Fibroblast of lung (primary cell): ENCODE data around the gene ECSCR.

Source experiments
- CTCF ChIP-seq, 2 donors: IDR thresholded peaks in 1 of 2; conservative IDR thresholded peaks in 1 of 2; 1 replicate in 1 of 2; 2 replicates in 1 of 2; pipeline ENCODE4 v1.5.1; 2011 to 2012; ENCODE audit warnings: low read length in 2 of 2, control low read depth in 1 of 2, inconsistent platforms in 1 of 2, low read depth in 1 of 2, mild to moderate bottlenecking in 1 of 2
- EZH2 ChIP-seq: IDR thresholded peaks from 2 replicates; pipeline ENCODE4 v1.5.1; 2012; ENCODE audit warnings: low read length, control low read depth, mild to moderate bottlenecking; ENCODE audit errors: missing control alignments

DNA sequence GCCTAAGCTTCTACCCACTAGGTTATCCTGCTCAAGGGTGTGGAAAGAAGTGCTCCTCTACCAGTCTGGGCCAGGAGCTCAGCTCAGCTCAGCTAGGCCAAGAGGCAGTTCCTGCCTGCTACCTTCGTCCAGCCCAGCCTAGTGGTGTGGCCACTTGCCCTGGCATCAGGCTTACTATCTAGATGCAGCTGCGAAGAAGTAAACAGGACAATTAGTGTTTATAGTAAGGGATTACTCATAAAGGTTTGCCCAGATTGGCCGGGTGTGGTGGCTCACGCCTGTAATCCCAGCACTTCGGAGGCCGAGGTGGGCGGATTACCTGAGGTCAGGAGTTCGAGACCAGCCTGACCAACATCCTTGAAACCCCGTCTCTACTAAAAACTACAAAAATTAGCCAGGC, 45.9 kb downstream of the ECSCR start:
- TF ChIP-seq CTCF (conservative IDR thresholded peaks at IDR 0.05 in 1 of 2, IDR thresholded peaks at IDR 0.05 in 1 of 2; ENCODE audit: low read depth in 1 of 2, low read length in 2 of 2) = no peak
- no peak for TF ChIP-seq EZH2
